HL-60 (cell line): ENCODE data around the gene GLP1R.

Experiments used
- DNase-seq, 2 experiments: peaks; one replicate each; pipeline ENCODE4 v3.0.0-alpha.2; 2010 to 2020; ENCODE audit warnings: low read depth in 1 of 2, low spot score in 1 of 2
- H3K27ac ChIP-seq: fragments of 250-450 bp; sonication (Bioruptor Pico); replicated peaks from 2 replicates; pipeline ENCODE4 v1.5.1; 2020; ENCODE audit warnings: mild to moderate bottlenecking, moderate library complexity
- H3K27me3 ChIP-seq: fragments of 250-450 bp; sonication (Bioruptor Pico); 2 replicates; pipeline ENCODE4 v1.5.1; 2021; ENCODE audit warnings: mild to moderate bottlenecking, moderate library complexity; ENCODE audit not compliant: insufficient read depth, poor library complexity, severe bottlenecking
- H3K4me3 ChIP-seq: replicated peaks from 2 replicates; pipeline ENCODE4 v1.5.1; 2011; ENCODE audit warnings: mild to moderate bottlenecking, control low read depth, low read length; ENCODE audit not compliant: insufficient read depth
- CTCF ChIP-seq: IDR thresholded peaks from one replicate; pipeline ENCODE4 v1.5.1; 2011; ENCODE audit warnings: low read length, control low read depth, inconsistent platforms; ENCODE audit not compliant: insufficient read depth
- GABPA ChIP-seq: IDR thresholded peaks from 2 replicates; pipeline ENCODE4 v1.6.1; 2012; ENCODE audit warnings: low read depth
- POLR2AphosphoS5 ChIP-seq: IDR thresholded peaks from 2 replicates; pipeline ENCODE4 v1.6.1; 2012; ENCODE audit warnings: low read depth
- REST ChIP-seq: IDR thresholded peaks from 2 replicates; pipeline ENCODE4 v1.6.1; 2012; ENCODE audit warnings: low read depth; ENCODE audit not compliant: insufficient replicate concordance
- SPI1 ChIP-seq: IDR thresholded peaks from 2 replicates; pipeline ENCODE4 v1.6.1; 2012; ENCODE audit warnings: low read depth, mild to moderate bottlenecking, borderline replicate concordance

The GLP1R gene

GRCh38 chr6:39076623-39077535, 28.3 kb downstream of the GLP1R start:
- no peak for TF ChIP-seq SPI1
- no peak for TF ChIP-seq POLR2AphosphoS5
- no peak for TF ChIP-seq CTCF
- no peak for TF ChIP-seq REST
- TF ChIP-seq GABPA, result no peak
- Histone ChIP-seq H3K27ac (no peak overlapping the region), H3K27me3 (no peaks in the 10 kb centered on the region), H3K4me3 (no peak overlapping the region)
- no peak for DNase-seq

GRCh38 chr6:39077882-39078594, 29.5 kb downstream of the GLP1R start:
- no peak overlapping the region for H3K4me3 ChIP-seq
- TF ChIP-seq SPI1, result no peak
- no peak for TF ChIP-seq GABPA
- no peak for TF ChIP-seq CTCF
- no peak for TF ChIP-seq REST
- TF ChIP-seq POLR2AphosphoS5, result no peak
- H3K27ac ChIP-seq, result no peak overlapping the region
- no peak for DNase-seq
- no peaks in the 10 kb centered on the region for H3K27me3 ChIP-seq

- Histone ChIP-seq H3K27me3 (no peaks in the 10 kb centered on the region), H3K27ac (no peak overlapping the region), H3K4me3 (no peak overlapping the region)
- DNase-seq, result no peak
- TF ChIP-seq GABPA (no peak), REST (no peak), SPI1 (no peak), POLR2AphosphoS5 (no peak), CTCF (no peak)
These were observed 30.1 kb downstream of the GLP1R start for GRCh38 chr6:39078695-39079094.
